ENCODE data around the gene ERP29. TPM values are rescaled to one million over a fixed set of nuclear protein-coding genes. Genes with fewer than 3 reads are reported as not detected.

The ERP29 gene
- total and polyA plus RNA-seq, 2 of the 13 experiments (the other 11 are each of a cell fraction or from before 2014, with no cell fraction given) = 111 to 147 TPM

- TF ChIP-seq ZFYVE20 (CRISPR knock-in tag; IDR thresholded peaks at IDR 0.05; ENCODE audit: borderline replicate concordance, low read depth) (no peak), SP140L (CRISPR knock-in tag; IDR thresholded peaks at IDR 0.05; ENCODE audit: borderline replicate concordance) (no peak), NR0B2 (CRISPR knock-in tag; IDR thresholded peaks at IDR 0.05) (peak; percentile 59), RNF2 (conservative IDR thresholded peaks at IDR 0.05; ENCODE audit: low read depth) (0 out of 2 replicates have a peak, but pooled peaks have one; percentile 26), ZNF713 (CRISPR knock-in tag; IDR thresholded peaks at IDR 0.05) (no peak), CREM (IDR thresholded peaks at IDR 0.05) (no peak), CREM (CRISPR knock-in tag; IDR thresholded peaks at IDR 0.05) (no peak), KAT8 (CRISPR knock-in tag; IDR thresholded peaks at IDR 0.05) (0 out of 2 replicates have a peak, but pooled peaks have one; percentile 13), ZNF629 (CRISPR knock-in tag; conservative IDR thresholded peaks at IDR 0.05) (no peak), CSRNP2 (CRISPR knock-in tag; conservative IDR thresholded peaks at IDR 0.05; ENCODE audit: low read depth) (peak; percentile 27; the same call in 1 of the 2 replicates), ETS1 (CRISPR knock-in tag; IDR thresholded peaks at IDR 0.05) (no peak), MEIS2 (CRISPR knock-in tag; IDR thresholded peaks at IDR 0.05) (no peak; the same call in 1 of the 2 replicates), ZNF136 (CRISPR knock-in tag; IDR thresholded peaks at IDR 0.05; ENCODE audit: low read depth) (peak; percentile 73; the same call in 1 of the 2 replicates), LCORL (IDR thresholded peaks at IDR 0.05) (no peak), LCORL (CRISPR knock-in tag; IDR thresholded peaks at IDR 0.05) (0 out of 2 replicates have a peak, but pooled peaks have one; percentile 45), ATF5 (CRISPR knock-in tag; IDR thresholded peaks at IDR 0.05; ENCODE audit: low read depth) (0 out of 2 replicates have a peak, but pooled peaks have one; percentile 91), ZNF598 (CRISPR knock-in tag; IDR thresholded peaks at IDR 0.05; ENCODE audit: borderline replicate concordance) (no peak; the same call in none of the 2 replicates), SNRNP70 (IDR thresholded peaks at IDR 0.05; ENCODE audit: low read depth, low read length) (no peak), HOXA5 (CRISPR knock-in tag; IDR thresholded peaks at IDR 0.05) (0 out of 2 replicates have a peak, but pooled peaks have one; percentile 16), TOE1 (CRISPR knock-in tag; IDR thresholded peaks at IDR 0.05) (no peak), SRSF9 (IDR thresholded peaks at IDR 0.05; ENCODE audit: borderline replicate concordance, insufficient read depth, low read depth, low read length, poor library complexity, severe bottlenecking) (no peak), ZSCAN20 (CRISPR knock-in tag; IDR thresholded peaks at IDR 0.05; ENCODE audit: borderline replicate concordance) (no peak), HNRNPLL (IDR thresholded peaks at IDR 0.05; ENCODE audit: low read depth, low read length, poor library complexity, severe bottlenecking) (no peak), MYC (CRISPR knock-in tag; IDR thresholded peaks at IDR 0.05; ENCODE audit: borderline replicate concordance) (peak; percentile 43; the same call in 1 of the 2 replicates), MAZ (IDR thresholded peaks at IDR 0.05; ENCODE audit: borderline replicate concordance, low read depth, low read length) (no peak), MAZ (CRISPR knock-in tag; IDR thresholded peaks at IDR 0.05; ENCODE audit: low read depth) (no peak; the same call in 1 of the 2 replicates), POGZ (CRISPR knock-in tag; IDR thresholded peaks at IDR 0.05) (no peak; the same call in 1 of the 2 replicates)
These were observed 576 bp downstream of the ERP29 start (continued) for GRCh38 chr12:112013601-112014402.
